ENCODE data around the gene SPIRE1.

DNA sequence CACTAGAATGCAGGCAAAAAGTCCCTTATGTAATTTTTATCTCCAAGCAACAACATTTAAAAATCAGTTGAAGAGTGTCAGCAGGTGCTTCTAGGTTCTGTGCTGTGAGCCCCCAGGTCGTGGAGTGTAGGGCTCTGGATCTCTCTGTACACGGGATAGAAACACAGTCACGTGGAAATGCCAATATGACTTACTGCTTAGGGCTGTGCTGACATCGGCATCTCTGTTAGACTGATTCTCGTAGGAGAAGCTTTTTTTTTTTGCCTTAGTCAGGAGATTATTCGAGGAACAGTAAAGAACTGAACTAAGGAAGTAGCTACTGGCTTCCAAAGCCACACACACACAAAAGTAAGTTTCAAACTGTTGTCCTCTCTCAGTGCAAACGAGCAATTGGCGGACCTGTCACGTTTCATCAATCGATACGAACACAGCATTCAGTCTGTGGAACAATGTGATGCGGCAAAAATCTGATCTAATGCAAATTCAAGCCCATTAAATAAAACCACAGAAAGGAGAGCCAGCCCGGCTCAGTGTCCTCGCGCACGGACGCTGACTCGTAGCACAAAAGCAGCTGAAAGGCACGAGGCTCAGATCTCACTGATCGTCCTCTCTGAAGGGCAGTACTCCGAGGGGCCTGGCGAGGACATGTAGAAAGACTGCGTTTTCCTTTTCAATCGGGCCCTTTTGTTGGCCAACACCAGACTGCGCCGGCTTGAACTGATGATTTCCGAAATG lies 208.7 kb downstream of the SPIRE1 start:
- TF ChIP-seq, protein P1, sequence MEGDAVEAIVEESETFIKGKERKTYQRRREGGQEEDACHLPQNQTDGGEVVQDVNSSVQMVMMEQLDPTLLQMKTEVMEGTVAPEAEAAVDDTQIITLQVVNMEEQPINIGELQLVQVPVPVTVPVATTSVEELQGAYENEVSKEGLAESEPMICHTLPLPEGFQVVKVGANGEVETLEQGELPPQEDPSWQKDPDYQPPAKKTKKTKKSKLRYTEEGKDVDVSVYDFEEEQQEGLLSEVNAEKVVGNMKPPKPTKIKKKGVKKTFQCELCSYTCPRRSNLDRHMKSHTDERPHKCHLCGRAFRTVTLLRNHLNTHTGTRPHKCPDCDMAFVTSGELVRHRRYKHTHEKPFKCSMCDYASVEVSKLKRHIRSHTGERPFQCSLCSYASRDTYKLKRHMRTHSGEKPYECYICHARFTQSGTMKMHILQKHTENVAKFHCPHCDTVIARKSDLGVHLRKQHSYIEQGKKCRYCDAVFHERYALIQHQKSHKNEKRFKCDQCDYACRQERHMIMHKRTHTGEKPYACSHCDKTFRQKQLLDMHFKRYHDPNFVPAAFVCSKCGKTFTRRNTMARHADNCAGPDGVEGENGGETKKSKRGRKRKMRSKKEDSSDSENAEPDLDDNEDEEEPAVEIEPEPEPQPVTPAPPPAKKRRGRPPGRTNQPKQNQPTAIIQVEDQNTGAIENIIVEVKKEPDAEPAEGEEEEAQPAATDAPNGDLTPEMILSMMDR (IDR thresholded peaks at IDR 0.05): no peak
- TF ChIP-seq POLR2A (IDR thresholded peaks at IDR 0.05) (no peak), POLR2AphosphoS5 (IDR thresholded peaks at IDR 0.05; ENCODE audit: insufficient read depth in 1 of 2, low read depth in 1 of 2) (no peak)
